Calu3 (cell line): ENCODE measurements around the gene RHOBTB3. TPM values are rescaled to one million over a fixed set of nuclear protein-coding genes. Genes with fewer than 3 reads are reported as not detected.

Experiments
- BruUV-seq: library from RNA; stranded (reverse); fragments of 400-500 nt; replicated peaks from 2 replicates; lab custom pipeline; 2021; lab: Mats Ljungman, UMichigan
- CTCF ChIA-PET: fragments of 300-600 bp; sonication (Branson Sonifier 250); formaldehyde crosslinking; loops from one replicate; lab custom pipeline; 2022; ENCODE audit warnings: antibody characterized with exemption; lab: Charles Lee
- DNase-seq: peaks from one replicate; pipeline ENCODE4 v3.0.0; 2022
- H3K27ac Mint-ChIP-seq: one replicate; pipeline ENCODE4 v1.8.0; 2022; ENCODE audit warnings: mixed read lengths; ENCODE audit not compliant: unreplicated experiment
- H3K27me3 Mint-ChIP-seq: one replicate; pipeline ENCODE4 v1.8.0; 2022; ENCODE audit warnings: mixed read lengths; ENCODE audit not compliant: unreplicated experiment
- H3K36me3 Mint-ChIP-seq: one replicate; pipeline ENCODE4 v1.8.0; 2022; ENCODE audit warnings: mild to moderate bottlenecking, moderate library complexity, mixed read lengths; ENCODE audit not compliant: insufficient read depth, unreplicated experiment
- H3K4me1 Mint-ChIP-seq: one replicate; pipeline ENCODE4 v1.8.0; 2022; ENCODE audit warnings: mild to moderate bottlenecking, low read depth, mixed read lengths; ENCODE audit not compliant: unreplicated experiment
- H3K4me3 Mint-ChIP-seq: one replicate; pipeline ENCODE4 v1.8.0; 2022; ENCODE audit warnings: mild to moderate bottlenecking, low read depth, moderate library complexity, mixed read lengths; ENCODE audit not compliant: unreplicated experiment
- H3K9me3 Mint-ChIP-seq: one replicate; pipeline ENCODE4 v1.8.0; 2022; ENCODE audit warnings: low read depth, mixed read lengths; ENCODE audit not compliant: unreplicated experiment
- CTCF ChIP-seq: fragments of 200-600 bp; IDR thresholded peaks from one replicate; pipeline ENCODE4 v1.8.0; 2022; ENCODE audit warnings: antibody characterized with exemption; ENCODE audit not compliant: unreplicated experiment
- intact Hi-C: fragments of 100-400 bp; cut with micrococcal nuclease; formaldehyde crosslinking; loops from one replicate; pipeline ENCODE4 v1.10.0; 2022; ENCODE audit not compliant: unreplicated experiment
- total RNA-seq: library from RNA; stranded (reverse); gene quantifications from 2 replicates; pipeline ENCODE4 v1.2.3, GENCODE V29; 2022

Gene RHOBTB3
- total RNA-seq, 1 experiment from 2014 or later, result 41.1 TPM

DNA sequence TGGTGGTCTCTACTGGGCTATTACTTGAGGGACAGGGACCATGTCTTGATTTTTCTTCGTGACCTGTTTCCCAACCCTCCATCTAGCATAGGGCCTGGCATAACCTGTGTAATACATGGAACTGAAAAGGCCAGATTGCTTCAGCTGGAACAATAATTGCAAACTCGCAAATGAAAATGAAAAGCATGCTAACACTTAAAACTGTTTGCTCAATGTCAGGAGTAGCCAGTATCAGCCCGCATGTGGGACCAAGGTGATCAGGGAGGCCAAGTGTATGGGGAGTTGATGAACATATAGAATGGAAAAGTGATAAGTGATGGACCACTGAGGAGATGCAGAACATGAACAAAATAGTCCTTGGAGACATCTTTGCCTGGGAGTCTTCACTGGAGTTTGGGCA, 66.2 kb downstream of the RHOBTB3 start:
- H3K27ac Mint-ChIP-seq, result no peak overlapping the region
- H3K4me3 Mint-ChIP-seq, result no peak overlapping the region
- H3K9me3 Mint-ChIP-seq, result no peaks in the 10 kb centered on the region
- H3K4me1 Mint-ChIP-seq, result peaks cover 29% of the 10 kb centered on the region
- no peak for TF ChIP-seq CTCF
- intact Hi-C loops, result no loop called here
- H3K27me3 Mint-ChIP-seq, result no peaks in the 10 kb centered on the region
- CTCF ChIA-PET, result no interaction called here
- BruUV-seq, result no TSS peak
- no peak for DNase-seq
- peaks cover under 1% of the 10 kb centered on the region for H3K36me3 Mint-ChIP-seq

- Mint-ChIP-seq H3K36me3 (peaks cover 5% of the 10 kb centered on the region), H3K27ac (no peak overlapping the region), H3K27me3 (no peaks in the 10 kb centered on the region), H3K9me3 (no peaks in the 10 kb centered on the region), H3K4me3 (no peak overlapping the region), H3K4me1 (peaks cover 36% of the 10 kb centered on the region)
- intact Hi-C loops, result no loop called here
- BruUV-seq, result no TSS peak
- no peak for TF ChIP-seq CTCF
- CTCF ChIA-PET, result no interaction called here
- no peak for DNase-seq
Measured at GRCh38 chr5:95798048-95798447, 66.9 kb downstream of the RHOBTB3 start.

- Mint-ChIP-seq H3K9me3 (no peaks in the 10 kb centered on the region), H3K4me3 (no peak overlapping the region), H3K27me3 (no peaks in the 10 kb centered on the region), H3K27ac (no peak overlapping the region), H3K4me1 (peaks cover 41% of the 10 kb centered on the region), H3K36me3 (peaks cover 5% of the 10 kb centered on the region)
- TF ChIP-seq CTCF, result no peak
- BruUV-seq, result no TSS peak
- intact Hi-C loops, result no loop called here
- CTCF ChIA-PET, result no interaction called here
- DNase-seq, result no peak
Measured at GRCh38 chr5:95798545-95798944, 67.4 kb downstream of the RHOBTB3 start.

DNA sequence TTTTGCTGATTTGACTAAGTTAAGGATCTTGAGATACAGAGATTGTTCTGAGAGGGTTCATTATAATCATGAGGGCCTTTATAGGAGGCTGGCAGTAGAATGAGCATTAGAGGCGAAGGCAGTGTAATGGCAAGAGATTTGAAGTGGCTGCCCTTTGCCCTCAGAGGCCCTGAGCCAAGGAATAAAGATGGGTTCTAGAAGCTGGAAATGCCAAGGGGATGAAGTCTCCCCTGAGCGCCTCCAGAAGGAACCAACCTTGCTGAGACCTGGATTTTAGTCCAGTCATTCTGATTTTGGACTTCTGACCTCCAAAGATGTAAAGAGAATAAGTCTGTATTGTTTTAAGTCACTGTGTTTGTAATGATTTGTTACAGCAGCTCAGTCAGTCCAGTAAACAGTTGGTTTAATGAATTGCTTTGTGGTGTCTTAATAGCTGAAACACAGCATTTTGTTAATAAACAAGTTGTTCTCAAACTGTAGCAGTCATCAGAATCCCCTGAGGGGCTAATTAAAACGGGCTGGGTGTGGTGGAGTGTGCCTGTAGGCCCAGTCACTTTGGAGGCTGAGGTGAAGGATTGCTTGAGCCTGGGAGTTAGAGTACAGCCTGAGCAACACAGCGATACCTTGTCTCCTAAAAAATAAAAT, 68.2 kb downstream of the RHOBTB3 start:
- intact Hi-C loops, result no loop called here
- no peak for DNase-seq
- H3K4me3 Mint-ChIP-seq, result no peak overlapping the region
- no peak for TF ChIP-seq CTCF
- peaks cover 5% of the 10 kb centered on the region for H3K36me3 Mint-ChIP-seq
- no peaks in the 10 kb centered on the region for H3K27me3 Mint-ChIP-seq
- no peaks in the 10 kb centered on the region for H3K9me3 Mint-ChIP-seq
- CTCF ChIA-PET, result interaction anchor here (0.5 kb wide), 1 partner anchor 163 kb away, joined by 3 read pairs; no protein-coding TSS in a partner anchor
- peaks cover 43% of the 10 kb centered on the region for H3K4me1 Mint-ChIP-seq
- H3K27ac Mint-ChIP-seq, result no peak overlapping the region
- BruUV-seq, result no TSS peak
